Measurements from ENCODE around the gene ABLIM2.

DNA sequence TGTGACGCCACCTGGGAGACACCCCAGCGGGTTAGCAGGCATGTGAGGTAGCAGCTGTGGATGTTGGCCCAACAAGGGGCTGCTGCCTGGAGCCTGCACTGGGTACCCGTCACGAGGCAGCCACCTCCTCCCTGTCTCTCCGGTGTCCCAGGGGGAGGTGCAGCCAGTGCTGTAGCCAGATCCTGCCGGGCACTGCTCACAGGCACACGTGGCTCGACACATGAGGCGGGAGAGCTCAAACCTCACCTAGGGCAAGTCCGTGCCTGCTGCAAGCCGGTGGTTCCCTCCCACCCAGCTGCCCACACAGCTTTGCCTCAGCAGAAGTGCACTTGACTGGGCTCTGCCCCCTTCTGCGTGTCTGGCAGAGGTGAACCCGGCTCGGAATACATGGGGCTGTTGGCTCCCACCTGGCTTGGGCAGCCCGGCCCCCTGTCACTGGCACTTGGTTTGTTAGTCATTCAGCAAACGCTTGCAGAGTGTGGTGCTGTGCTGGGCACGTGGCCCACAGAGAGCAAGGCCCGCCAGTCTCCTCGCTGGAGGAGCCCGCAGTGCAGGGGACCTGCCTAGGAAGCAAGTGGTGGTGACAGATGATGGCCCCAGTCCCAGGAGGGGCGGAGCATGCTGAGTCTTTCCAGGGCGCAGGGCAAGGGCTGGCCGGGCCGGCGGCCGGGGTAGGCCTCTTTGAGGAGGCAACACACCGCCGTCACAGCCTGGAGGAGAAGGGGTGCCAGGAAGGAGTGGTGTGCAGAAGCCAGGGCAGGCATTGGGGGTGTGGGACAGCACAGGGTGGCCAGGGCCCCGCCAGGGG is 30.3 kb upstream of the ABLIM2 start:
- TF ChIP-seq, protein P1, sequence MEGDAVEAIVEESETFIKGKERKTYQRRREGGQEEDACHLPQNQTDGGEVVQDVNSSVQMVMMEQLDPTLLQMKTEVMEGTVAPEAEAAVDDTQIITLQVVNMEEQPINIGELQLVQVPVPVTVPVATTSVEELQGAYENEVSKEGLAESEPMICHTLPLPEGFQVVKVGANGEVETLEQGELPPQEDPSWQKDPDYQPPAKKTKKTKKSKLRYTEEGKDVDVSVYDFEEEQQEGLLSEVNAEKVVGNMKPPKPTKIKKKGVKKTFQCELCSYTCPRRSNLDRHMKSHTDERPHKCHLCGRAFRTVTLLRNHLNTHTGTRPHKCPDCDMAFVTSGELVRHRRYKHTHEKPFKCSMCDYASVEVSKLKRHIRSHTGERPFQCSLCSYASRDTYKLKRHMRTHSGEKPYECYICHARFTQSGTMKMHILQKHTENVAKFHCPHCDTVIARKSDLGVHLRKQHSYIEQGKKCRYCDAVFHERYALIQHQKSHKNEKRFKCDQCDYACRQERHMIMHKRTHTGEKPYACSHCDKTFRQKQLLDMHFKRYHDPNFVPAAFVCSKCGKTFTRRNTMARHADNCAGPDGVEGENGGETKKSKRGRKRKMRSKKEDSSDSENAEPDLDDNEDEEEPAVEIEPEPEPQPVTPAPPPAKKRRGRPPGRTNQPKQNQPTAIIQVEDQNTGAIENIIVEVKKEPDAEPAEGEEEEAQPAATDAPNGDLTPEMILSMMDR (conservative IDR thresholded peaks at IDR 0.05; ENCODE audit: low read depth, low read length): no peak
- TF ChIP-seq EZH2 (IDR thresholded peaks at IDR 0.05; ENCODE audit: borderline replicate concordance, low read depth, low read length, poor library complexity, severe bottlenecking): no peak
